Activated CD8-positive, alpha-beta memory T cell treated with anti-CD3 and anti-CD28 coated beads, Interleukin-2, amount 50 U/mL, for 24 hours (primary cell): Measurements from ENCODE around the gene RC3H2.
A peak's percentile ranks its signal among the peaks of the same experiment; 100 is the strongest.
"Not testable (repeated sequence)": the region's sequence is repeated elsewhere in the genome, so short reads cannot be mapped to it uniquely, and the experiment has no call there.

ENCODE experiments used
- DNase-seq: peaks from one replicate; pipeline ENCODE4 v3.0.0-alpha.2; 2020; ENCODE audit errors: extremely low read depth

Gene RC3H2

GRCh38 chr9:122841501-122841900 is 63.7 kb downstream of the RC3H2 start:
- DNase-seq, result no peak

- not testable (repeated sequence) for DNase-seq
Observed at GRCh38 chr9:122838441-122838840, 66.7 kb downstream of the RC3H2 start.

- DNase-seq, result no peak
Observed at GRCh38 chr9:122837266-122837850, 67.8 kb downstream of the RC3H2 start.

GRCh38 chr9:122835313-122835731 is 69.8 kb downstream of the RC3H2 start:
- DNase-seq, result no peak

GRCh38 chr9:122832194-122832593 is 73.0 kb downstream of the RC3H2 start:
- no peak for DNase-seq

- not testable (repeated sequence) for DNase-seq
Observed at GRCh38 chr9:122828965-122829284, 76.2 kb downstream of the RC3H2 start.

GRCh38 chr9:122827761-122828093 is 77.4 kb downstream of the RC3H2 start:
- no peak for DNase-seq

- no peak for DNase-seq
Observed at GRCh38 chr9:122822938-122823337, 82.2 kb downstream of the RC3H2 start.

- DNase-seq, result no peak
Observed at GRCh38 chr9:122822056-122822455, 83.1 kb downstream of the RC3H2 start.

- DNase-seq, result no peak
Observed at GRCh38 chr9:122821278-122821943, 83.7 kb downstream of the RC3H2 start.

GRCh38 chr9:122820490-122820845 is 84.7 kb downstream of the RC3H2 start:
- DNase-seq, result no peak

- DNase-seq, result no peak
Observed at GRCh38 chr9:122819791-122820489, 85.2 kb downstream of the RC3H2 start.

GRCh38 chr9:122819326-122819725 is 85.8 kb downstream of the RC3H2 start:
- DNase-seq, result no peak

- no peak for DNase-seq
Observed at GRCh38 chr9:122816163-122816867, 88.8 kb downstream of the RC3H2 start.

GRCh38 chr9:122815544-122815943 is 89.6 kb downstream of the RC3H2 start:
- no peak for DNase-seq

GRCh38 chr9:122814545-122814944 is 90.6 kb downstream of the RC3H2 start:
- DNase-seq, result no peak

- DNase-seq, result no peak
Observed at GRCh38 chr9:122812736-122813135, 92.4 kb downstream of the RC3H2 start.

GRCh38 chr9:122810306-122810946 is 94.7 kb downstream of the RC3H2 start:
- peak; percentile 49 for DNase-seq

GRCh38 chr9:122809261-122809660 is 95.9 kb downstream of the RC3H2 start:
- DNase-seq, result not testable (repeated sequence)

GRCh38 chr9:122808141-122808540 is 97.0 kb downstream of the RC3H2 start:
- DNase-seq, result no peak

- no peak for DNase-seq
Observed at GRCh38 chr9:122807271-122807900, 97.8 kb downstream of the RC3H2 start.

GRCh38 chr9:122806661-122807060 is 98.5 kb downstream of the RC3H2 start:
- no peak for DNase-seq
